Measurements from ENCODE around the gene ZNF768.
"Not testable (repeated sequence)": the region's sequence is repeated elsewhere in the genome, so short reads cannot be mapped to it uniquely, and the experiment has no call there.

Gene ZNF768

GRCh38 chr16:30543067-30543466 lies 16.7 kb upstream of the ZNF768 start:
- Mint-ChIP-seq H3K27ac (no peak overlapping the region), H3K4me1 (no peaks in the 10 kb centered on the region), H3K27me3 (ENCODE audit: low read depth) (peaks cover 2% of the 10 kb centered on the region), H3K36me3 (ENCODE audit: low read depth) (no peaks in the 10 kb centered on the region), H3K9me3 (no peaks in the 10 kb centered on the region), H3K4me3 (no peak overlapping the region)
- TF ChIP-seq CTCF (IDR thresholded peaks at IDR 0.05; ENCODE audit: unreplicated experiment in 3 of 3), result no peak

GRCh38 chr16:30541502-30542329 lies 15.3 kb upstream of the ZNF768 start:
- H3K27me3 Mint-ChIP-seq (ENCODE audit: low read depth), result no peaks in the 10 kb centered on the region
- no peak for TF ChIP-seq CTCF (IDR thresholded peaks at IDR 0.05; ENCODE audit: unreplicated experiment in 3 of 3)
- H3K27ac Mint-ChIP-seq, result no peak overlapping the region
- no peaks in the 10 kb centered on the region for H3K9me3 Mint-ChIP-seq
- peaks cover 5% of the 10 kb centered on the region for H3K36me3 Mint-ChIP-seq (ENCODE audit: low read depth)
- peaks cover 3% of the 10 kb centered on the region for H3K4me1 Mint-ChIP-seq
- no peak overlapping the region for H3K4me3 Mint-ChIP-seq

GRCh38 chr16:30540916-30541464 lies 14.6 kb upstream of the ZNF768 start:
- H3K9me3 Mint-ChIP-seq; H3K36me3 Mint-ChIP-seq (ENCODE audit: low read depth); H3K4me1 Mint-ChIP-seq; H3K27me3 Mint-ChIP-seq (ENCODE audit: low read depth); H3K27ac Mint-ChIP-seq; H3K4me3 Mint-ChIP-seq: not testable (repeated sequence)

- Mint-ChIP-seq H3K27ac (peak overlapping the region in 1 of 3 experiments; percentile 52), H3K4me1 (peaks cover 17% of the 10 kb centered on the region)
- not testable (repeated sequence) for H3K36me3 Mint-ChIP-seq (ENCODE audit: low read depth); H3K4me3 Mint-ChIP-seq; H3K9me3 Mint-ChIP-seq; H3K27me3 Mint-ChIP-seq (ENCODE audit: low read depth)
Measured at GRCh38 chr16:30539986-30540526, 13.7 kb upstream of the ZNF768 start.

GRCh38 chr16:30539000-30539964 lies 12.9 kb upstream of the ZNF768 start:
- H3K9me3 Mint-ChIP-seq, result no peaks in the 10 kb centered on the region
- no peaks in the 10 kb centered on the region for H3K27me3 Mint-ChIP-seq (ENCODE audit: low read depth)
- H3K27ac Mint-ChIP-seq, result peak overlapping the region in 1 of 3 experiments; percentile 52
- no peak overlapping the region for H3K4me3 Mint-ChIP-seq
- H3K4me1 Mint-ChIP-seq, result peaks cover 20% of the 10 kb centered on the region
- TF ChIP-seq CTCF (IDR thresholded peaks at IDR 0.05; ENCODE audit: unreplicated experiment in 3 of 3), result no peak
- H3K36me3 Mint-ChIP-seq (ENCODE audit: low read depth), result peaks cover 5% of the 10 kb centered on the region

GRCh38 chr16:30536391-30537024 lies 10.1 kb upstream of the ZNF768 start:
- not testable (repeated sequence) for H3K36me3 Mint-ChIP-seq (ENCODE audit: low read depth); H3K9me3 Mint-ChIP-seq; H3K27me3 Mint-ChIP-seq (ENCODE audit: low read depth)
- Mint-ChIP-seq H3K27ac (peak overlapping the region; percentile 97 to 99 (median 97)), H3K4me1 (peaks cover 25% of the 10 kb centered on the region), H3K4me3 (peak overlapping the region; percentile 90 to 94 (median 94))

Measured in nephron (organoid).